Endothelial cell of umbilical vein (primary cell): ENCODE measurements around the gene STX5. TPM values are rescaled to one million over a fixed set of nuclear protein-coding genes. Genes with fewer than 3 reads are reported as not detected.
A peak's percentile ranks its signal among the peaks of the same experiment; 100 is the strongest.

Experiments used
- BruUV-seq: library from RNA; stranded (reverse); fragments of 400-500 nt; replicated peaks from 2 replicates; lab custom pipeline; 2021; lab: Mats Ljungman, UMichigan
- CTCF ChIA-PET: fragments of 300-600, 350-600 bp; sonication (Branson Sonifier 250); formaldehyde crosslinking; loops from one replicate; lab custom pipeline; 2021; ENCODE audit warnings: antibody characterized with exemption, inconsistent platforms; lab: Charles Lee
- POLR2A ChIA-PET: fragments of 300-600, 350-600 bp; sonication (Branson Sonifier 250); formaldehyde crosslinking; loops from one replicate; lab custom pipeline; 2021; ENCODE audit warnings: antibody characterized with exemption, inconsistent platforms; lab: Charles Lee
- DNase-seq: peaks from one replicate; pipeline ENCODE4 v3.0.0-alpha.2; 2011; ENCODE audit warnings: low read depth, low spot score
- FAIRE-seq: peaks from 2 replicates; lab custom pipeline; 2011; peaks lifted over from hg19 to GRCh38; lab: Jason Lieb, UNC
- H2AFZ ChIP-seq: 2 replicates; pipeline ENCODE4 v1.6.0; 2012; ENCODE audit warnings: low read depth, low read length, control low read depth, inconsistent platforms
- H3K27ac ChIP-seq: 2 replicates; pipeline ENCODE4 v1.5.1; 2011; ENCODE audit warnings: low read depth, mild to moderate bottlenecking, control low read depth, low read length, moderate library complexity; ENCODE audit not compliant: insufficient read depth
- H3K27me3 ChIP-seq, 2 experiments: 2 replicates each; pipeline versions ENCODE4 v1.6.0 to v1.6.1; 2011; ENCODE audit warnings: low read length in 2 of 2, mixed read lengths in 1 of 2; ENCODE audit not compliant: control insufficient read depth in 2 of 2, insufficient read depth in 2 of 2
- H3K36me3 ChIP-seq, 2 experiments: 2 replicates in 1 of 2; 3 replicates in 1 of 2; pipeline ENCODE4 v1.5.1; 2011; ENCODE audit warnings: low read length in 2 of 2, mild to moderate bottlenecking in 1 of 2, moderate library complexity in 1 of 2; ENCODE audit not compliant: control insufficient read depth in 2 of 2, insufficient read depth in 2 of 2; ENCODE audit errors: extremely low read depth in 1 of 2
- H3K4me1 ChIP-seq: 3 replicates; pipeline ENCODE4 v1.5.1; 2011; ENCODE audit warnings: mild to moderate bottlenecking, low read length; ENCODE audit not compliant: control insufficient read depth, insufficient read depth; ENCODE audit errors: extremely low read depth
- H3K4me2 ChIP-seq: 2 replicates; pipeline ENCODE4 v1.6.1; 2011; ENCODE audit warnings: low read length, control low read depth, mixed read lengths; ENCODE audit not compliant: insufficient read depth
- H3K4me3 ChIP-seq, 3 experiments: fragments of 200-600 bp in 1 of 3; sonication (generic), shearing (Covaris generic) in 1 of 3; replicated peaks in 1 of 3; 2 replicates each; pipeline ENCODE4 v1.5.1; 2011 to 2016; ENCODE audit warnings: control low read depth in 3 of 3, low read length in 3 of 3, mild to moderate bottlenecking in 2 of 3, inconsistent platforms in 1 of 3, low read depth in 1 of 3, moderate library complexity in 1 of 3; ENCODE audit not compliant: insufficient read depth in 1 of 3
- H3K79me2 ChIP-seq: 2 replicates; pipeline ENCODE4 v1.6.0; 2012; ENCODE audit warnings: low read length, inconsistent platforms; ENCODE audit not compliant: control insufficient read depth, insufficient read depth
- H3K9ac ChIP-seq: replicated peaks from 2 replicates; pipeline ENCODE3; 2011; ENCODE audit warnings: low read length, control low read depth; ENCODE audit not compliant: insufficient read depth; ENCODE audit errors: extremely low read depth
- H3K9me1 ChIP-seq: replicated peaks from 3 replicates; pipeline ENCODE4 v1.6.0; 2011; ENCODE audit warnings: mild to moderate bottlenecking, low read length; ENCODE audit not compliant: control insufficient read depth, insufficient read depth; ENCODE audit errors: extremely low read depth
- H3K9me3 ChIP-seq: replicated peaks from 2 replicates; pipeline ENCODE4 v1.5.1; 2012; ENCODE audit warnings: low read length, inconsistent platforms; ENCODE audit not compliant: control insufficient read depth, insufficient read depth
- H4K20me1 ChIP-seq: replicated peaks from 2 replicates; pipeline ENCODE3; 2011; ENCODE audit warnings: mild to moderate bottlenecking, low read length; ENCODE audit not compliant: control insufficient read depth, insufficient read depth; ENCODE audit errors: extremely low read depth
- FOS ChIP-seq: IDR thresholded peaks from 2 replicates; pipeline ENCODE4 v1.6.1; 2011; ENCODE audit warnings: mild to moderate bottlenecking, low read length, moderate library complexity, borderline replicate concordance; ENCODE audit not compliant: insufficient read depth
- GATA2 ChIP-seq: IDR thresholded peaks from 2 replicates; pipeline ENCODE4 v1.7.0; 2011; ENCODE audit warnings: low read depth, mild to moderate bottlenecking, moderate library complexity, mixed read lengths, low read length; ENCODE audit not compliant: insufficient read length, insufficient read depth
- JUN ChIP-seq: IDR thresholded peaks from 2 replicates; pipeline ENCODE4 v1.6.1; 2011; ENCODE audit warnings: borderline replicate concordance, low read depth; ENCODE audit not compliant: insufficient read length, insufficient read depth
- MAX ChIP-seq: IDR thresholded peaks from 2 replicates; pipeline ENCODE4 v1.6.1; 2011; ENCODE audit not compliant: insufficient read depth, insufficient read length
- POLR2A ChIP-seq: IDR thresholded peaks from 2 replicates; pipeline ENCODE4 v1.6.1; 2012; ENCODE audit warnings: low read depth, mild to moderate bottlenecking, control low read depth, low read length
- POLR2AphosphoS5 ChIP-seq: IDR thresholded peaks from 2 replicates; pipeline ENCODE4 v1.6.1; 2012; ENCODE audit warnings: low read depth, mild to moderate bottlenecking, control low read depth, low read length, moderate library complexity; ENCODE audit not compliant: insufficient read depth
- dilution Hi-C: fragments of 300-500 bp; cut with MboI; formaldehyde crosslinking; loops from one replicate; pipeline ENCODE4 v1.15.0; 2019; ENCODE audit warnings: low sequenced_read_pairs; ENCODE audit not compliant: extremely low pct_ligation_motif_present
- intact Hi-C: fragments of 100-400 bp; cut with micrococcal nuclease; formaldehyde crosslinking; loops from one replicate; pipeline ENCODE4 v1.10.0; 2022
- polyA plus RNA-seq, 4 experiments: library from polyadenylated mRNA; depleted of rRNA in 3 of 4; stranded (reverse) in 3 of 4; unstranded in 1 of 4; fragments of >200 nt; gene quantifications; 2 replicates each; pipeline versions ENCODE4 v1.2.1 to v1.2.3, GENCODE V29; 2011 to 2012; ENCODE audit warnings: missing spikeins in 1 of 4
- total RNA-seq: library from RNA; stranded (reverse); gene quantifications from 2 replicates; pipeline ENCODE4 v1.2.3, GENCODE V29; 2021
- TF ChIP-seq, protein P1 (sequence below), 2 donors: IDR thresholded peaks; 1 replicate in 1 of 2; 2 replicates in 1 of 2; pipeline ENCODE4 v1.5.1; 2011; ENCODE audit warnings: low read length in 2 of 2, mild to moderate bottlenecking in 2 of 2, moderate library complexity in 2 of 2, control low read depth in 1 of 2, inconsistent platforms in 1 of 2, low read depth in 1 of 2; ENCODE audit not compliant: insufficient read depth in 1 of 2; ENCODE audit errors: extremely low read depth in 1 of 2

The STX5 gene
- total and polyA plus RNA-seq, 2 donors (not counting 3 experiments of a cell fraction or from before 2014, with no cell fraction given) = 41.3 to 46.4 TPM

GRCh38 chr11:62794201-62794775 is 37.6 kb downstream of the STX5 start:
- no peak overlapping the region for H3K9ac ChIP-seq
- no TSS peak for BruUV-seq
- POLR2A ChIA-PET = interaction anchor here (0.5 to 1.0 kb wide), 3 partner anchors 11 to 46 kb away, joined by 3 to 4 read pairs (median 4); no protein-coding TSS in a partner anchor
- no peak overlapping the region for H3K27ac ChIP-seq
- TF ChIP-seq, protein P1, sequence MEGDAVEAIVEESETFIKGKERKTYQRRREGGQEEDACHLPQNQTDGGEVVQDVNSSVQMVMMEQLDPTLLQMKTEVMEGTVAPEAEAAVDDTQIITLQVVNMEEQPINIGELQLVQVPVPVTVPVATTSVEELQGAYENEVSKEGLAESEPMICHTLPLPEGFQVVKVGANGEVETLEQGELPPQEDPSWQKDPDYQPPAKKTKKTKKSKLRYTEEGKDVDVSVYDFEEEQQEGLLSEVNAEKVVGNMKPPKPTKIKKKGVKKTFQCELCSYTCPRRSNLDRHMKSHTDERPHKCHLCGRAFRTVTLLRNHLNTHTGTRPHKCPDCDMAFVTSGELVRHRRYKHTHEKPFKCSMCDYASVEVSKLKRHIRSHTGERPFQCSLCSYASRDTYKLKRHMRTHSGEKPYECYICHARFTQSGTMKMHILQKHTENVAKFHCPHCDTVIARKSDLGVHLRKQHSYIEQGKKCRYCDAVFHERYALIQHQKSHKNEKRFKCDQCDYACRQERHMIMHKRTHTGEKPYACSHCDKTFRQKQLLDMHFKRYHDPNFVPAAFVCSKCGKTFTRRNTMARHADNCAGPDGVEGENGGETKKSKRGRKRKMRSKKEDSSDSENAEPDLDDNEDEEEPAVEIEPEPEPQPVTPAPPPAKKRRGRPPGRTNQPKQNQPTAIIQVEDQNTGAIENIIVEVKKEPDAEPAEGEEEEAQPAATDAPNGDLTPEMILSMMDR (IDR thresholded peaks at IDR 0.05; ENCODE audit: extremely low read depth in 1 of 2, insufficient read depth in 1 of 2, low read depth in 1 of 2, low read length in 2 of 2) = no peak
- TF ChIP-seq POLR2AphosphoS5 (no peak), FOS (no peak), POLR2A (no peak), MAX (no peak), GATA2 (no peak), JUN (no peak)
- CTCF ChIA-PET = interaction anchor here (3.9 kb wide), 1 partner anchor 8 kb away, joined by 21 read pairs; no protein-coding TSS in a partner anchor
- dilution Hi-C loops = no loop called here
- H3K79me2 ChIP-seq = peaks cover 18% of the 10 kb centered on the region
- no peak overlapping the region for H3K4me3 ChIP-seq
- no peaks in the 10 kb centered on the region for H3K9me1 ChIP-seq
- no peak overlapping the region for H3K4me2 ChIP-seq
- peak; percentile 33 for FAIRE-seq
- no peak for DNase-seq
- H2AFZ ChIP-seq = no peak overlapping the region
- peaks cover 11% of the 10 kb centered on the region for H3K4me1 ChIP-seq
- H3K27me3 ChIP-seq = no peaks in the 10 kb centered on the region
- H3K36me3 ChIP-seq = peaks cover 32 to 59% of the 10 kb centered on the region in 2 experiments
- H3K9me3 ChIP-seq = no peaks in the 10 kb centered on the region
- no peaks in the 10 kb centered on the region for H4K20me1 ChIP-seq
- intact Hi-C loops = no loop called here
